Endodermal cell (in vitro differentiated cells): Measurements from ENCODE around the gene EML5. TPM values are rescaled to one million over a fixed set of nuclear protein-coding genes. Genes with fewer than 3 reads are reported as not detected.

ENCODE experiments used
- DNase-seq: peaks from one replicate; pipeline ENCODE4 v3.0.0-alpha.2; 2017
- H3K27ac ChIP-seq: 2 replicates; pipeline ENCODE4 v1.5.1; 2013; ENCODE audit warnings: mild to moderate bottlenecking, low read depth, low read length, moderate library complexity
- H3K27me3 ChIP-seq: 2 replicates; pipeline ENCODE4 v1.6.1; 2013; ENCODE audit warnings: mild to moderate bottlenecking, low read length, moderate library complexity; ENCODE audit not compliant: insufficient read depth, control insufficient read depth, poor library complexity, severe bottlenecking
- H3K36me3 ChIP-seq: 2 replicates; pipeline ENCODE4 v1.7.0; 2013; ENCODE audit warnings: mild to moderate bottlenecking, low read length, moderate library complexity; ENCODE audit not compliant: control insufficient read depth, insufficient read depth
- H3K4me1 ChIP-seq: one replicate; pipeline ENCODE4 v1.7.0; 2013; ENCODE audit warnings: low read length; ENCODE audit not compliant: control insufficient read depth, insufficient read depth
- H3K4me3 ChIP-seq: 2 replicates; pipeline ENCODE4 v1.5.1; 2013; ENCODE audit warnings: mild to moderate bottlenecking, low read length, moderate library complexity
- H3K9ac ChIP-seq: 2 replicates; pipeline ENCODE4 v1.6.1; 2013; ENCODE audit warnings: mild to moderate bottlenecking, low read length, moderate library complexity; ENCODE audit not compliant: poor library complexity, severe bottlenecking; ENCODE audit errors: extremely low read depth
- H3K9me3 ChIP-seq: 2 replicates; pipeline ENCODE4 v1.6.1; 2013; ENCODE audit warnings: mild to moderate bottlenecking, low read length, moderate library complexity; ENCODE audit not compliant: control insufficient read depth
- H3K27ac Mint-ChIP-seq: 2 replicates; pipeline ENCODE4 v1.8.0; 2020; ENCODE audit warnings: mixed read lengths
- H3K27me3 Mint-ChIP-seq: 2 replicates; pipeline ENCODE4 v1.8.0; 2021; ENCODE audit warnings: mild to moderate bottlenecking, mixed read lengths; ENCODE audit not compliant: insufficient read depth
- H3K36me3 Mint-ChIP-seq: 2 replicates; pipeline ENCODE4 v1.8.0; 2020; ENCODE audit warnings: low read depth, mixed read lengths
- H3K4me1 Mint-ChIP-seq: 2 replicates; pipeline ENCODE4 v1.8.0; 2020; ENCODE audit warnings: mixed read lengths
- H3K4me3 Mint-ChIP-seq: 2 replicates; pipeline ENCODE4 v1.8.0; 2020; ENCODE audit warnings: mild to moderate bottlenecking, moderate library complexity, mixed read lengths
- H3K9me3 Mint-ChIP-seq: 2 replicates; pipeline ENCODE4 v1.8.0; 2020; ENCODE audit warnings: mild to moderate bottlenecking, mixed read lengths
- WGBS, 2 experiments: methylation state at CpG; one replicate each; pipeline versions ENCODE4 v1.1.5 to v1.1.7; 2013; ENCODE audit warnings: missing lambda C conversion rate in 2 of 2, mixed read lengths in 1 of 2; ENCODE audit not compliant: insufficient coverage in 1 of 2, insufficient read length in 1 of 2; 5-methylcytosine and 5-hydroxymethylcytosine counted together
- total RNA-seq, 2 donors: library from RNA; stranded (reverse); fragmentation: NEBNext Ultra II Directional in 1 of 2; extraction: Animal tissue kit (Norgen Biotek cat#: 25700) in 1 of 2; gene quantifications; 2 replicates in 1 of 2; 3 replicates in 1 of 2; pipeline ENCODE4 v1.2.1, GENCODE V29; 2021
- TF ChIP-seq, protein P1 (sequence below): fragments of 200-600 bp; sonication (generic); conservative IDR thresholded peaks from 2 replicates; pipeline ENCODE4 v1.5.0; 2021; ENCODE audit warnings: antibody characterized with exemption, mild to moderate bottlenecking

The EML5 gene
- total RNA-seq, 2 donors from 2014 or later = 1.7 to 2.3 TPM

DNA sequence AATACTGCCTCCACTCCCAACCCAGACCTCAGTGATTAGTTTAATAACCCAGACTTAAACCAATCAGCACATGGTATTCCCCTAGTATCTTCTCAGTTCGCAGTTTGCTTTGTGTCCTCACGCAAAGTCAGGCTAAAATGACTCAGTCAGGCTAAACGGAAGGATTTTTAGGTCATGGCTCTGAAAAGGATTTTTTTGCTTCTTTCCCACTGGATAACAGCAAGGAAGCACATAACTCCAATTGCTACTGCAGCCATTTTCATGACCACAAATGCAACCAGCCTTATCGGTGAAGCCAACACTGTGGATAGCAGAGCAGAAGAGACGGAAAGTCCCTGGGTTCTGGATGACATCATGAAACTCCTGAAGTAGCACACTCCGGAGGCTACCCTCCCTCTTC lies 162.2 kb downstream of the EML5 start:
- no peak overlapping the region for H3K9ac ChIP-seq
- 89 to 100% methylated on average over 5 to 6 of the region's 6 CpGs for WGBS, 2 experiments
- H3K9me3 Mint-ChIP-seq = no peaks in the 10 kb centered on the region
- no peaks in the 10 kb centered on the region for H3K27me3 ChIP-seq
- no peaks in the 10 kb centered on the region for H3K4me1 ChIP-seq
- TF ChIP-seq, protein P1, sequence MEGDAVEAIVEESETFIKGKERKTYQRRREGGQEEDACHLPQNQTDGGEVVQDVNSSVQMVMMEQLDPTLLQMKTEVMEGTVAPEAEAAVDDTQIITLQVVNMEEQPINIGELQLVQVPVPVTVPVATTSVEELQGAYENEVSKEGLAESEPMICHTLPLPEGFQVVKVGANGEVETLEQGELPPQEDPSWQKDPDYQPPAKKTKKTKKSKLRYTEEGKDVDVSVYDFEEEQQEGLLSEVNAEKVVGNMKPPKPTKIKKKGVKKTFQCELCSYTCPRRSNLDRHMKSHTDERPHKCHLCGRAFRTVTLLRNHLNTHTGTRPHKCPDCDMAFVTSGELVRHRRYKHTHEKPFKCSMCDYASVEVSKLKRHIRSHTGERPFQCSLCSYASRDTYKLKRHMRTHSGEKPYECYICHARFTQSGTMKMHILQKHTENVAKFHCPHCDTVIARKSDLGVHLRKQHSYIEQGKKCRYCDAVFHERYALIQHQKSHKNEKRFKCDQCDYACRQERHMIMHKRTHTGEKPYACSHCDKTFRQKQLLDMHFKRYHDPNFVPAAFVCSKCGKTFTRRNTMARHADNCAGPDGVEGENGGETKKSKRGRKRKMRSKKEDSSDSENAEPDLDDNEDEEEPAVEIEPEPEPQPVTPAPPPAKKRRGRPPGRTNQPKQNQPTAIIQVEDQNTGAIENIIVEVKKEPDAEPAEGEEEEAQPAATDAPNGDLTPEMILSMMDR = no peak
- no peaks in the 10 kb centered on the region for H3K36me3 ChIP-seq
- no peak for DNase-seq
- H3K36me3 Mint-ChIP-seq = no peaks in the 10 kb centered on the region
- no peaks in the 10 kb centered on the region for H3K4me1 Mint-ChIP-seq
- no peak overlapping the region for H3K27ac Mint-ChIP-seq
- H3K27me3 Mint-ChIP-seq = no peaks in the 10 kb centered on the region
- H3K4me3 Mint-ChIP-seq = no peak overlapping the region
- no peak overlapping the region for H3K4me3 ChIP-seq
- no peak overlapping the region for H3K27ac ChIP-seq
- no peaks in the 10 kb centered on the region for H3K9me3 ChIP-seq

DNA sequence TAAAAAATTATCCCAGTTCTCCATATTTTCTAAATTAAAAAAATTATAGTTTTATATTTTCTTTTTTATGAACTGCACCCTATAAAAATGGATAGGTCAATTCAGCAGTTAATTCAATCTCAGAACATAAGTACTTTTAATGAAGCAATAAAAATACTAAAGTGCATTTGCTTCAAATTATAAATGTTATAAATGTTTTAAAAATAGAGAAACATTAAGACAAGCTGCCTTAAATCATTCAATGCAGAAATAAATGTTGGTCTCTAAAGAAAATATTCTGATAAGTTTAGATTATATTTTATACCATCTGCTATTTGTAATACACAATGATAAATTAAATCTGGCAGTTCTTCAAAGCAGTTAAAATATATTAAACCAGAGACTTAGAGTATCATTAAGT lies 164.3 kb downstream of the EML5 start:
- H3K4me1 Mint-ChIP-seq = no peaks in the 10 kb centered on the region
- H3K27ac Mint-ChIP-seq = no peak overlapping the region
- TF ChIP-seq, protein P1 = no peak
- Histone ChIP-seq H3K27ac (no peak overlapping the region), H3K36me3 (no peaks in the 10 kb centered on the region), H3K9me3 (no peaks in the 10 kb centered on the region), H3K4me3 (no peak overlapping the region), H3K9ac (no peak overlapping the region), H3K4me1 (no peaks in the 10 kb centered on the region), H3K27me3 (no peaks in the 10 kb centered on the region)
- H3K36me3 Mint-ChIP-seq = no peaks in the 10 kb centered on the region
- DNase-seq = no peak
- no peaks in the 10 kb centered on the region for H3K27me3 Mint-ChIP-seq
- no peaks in the 10 kb centered on the region for H3K9me3 Mint-ChIP-seq
- H3K4me3 Mint-ChIP-seq = no peak overlapping the region

DNA sequence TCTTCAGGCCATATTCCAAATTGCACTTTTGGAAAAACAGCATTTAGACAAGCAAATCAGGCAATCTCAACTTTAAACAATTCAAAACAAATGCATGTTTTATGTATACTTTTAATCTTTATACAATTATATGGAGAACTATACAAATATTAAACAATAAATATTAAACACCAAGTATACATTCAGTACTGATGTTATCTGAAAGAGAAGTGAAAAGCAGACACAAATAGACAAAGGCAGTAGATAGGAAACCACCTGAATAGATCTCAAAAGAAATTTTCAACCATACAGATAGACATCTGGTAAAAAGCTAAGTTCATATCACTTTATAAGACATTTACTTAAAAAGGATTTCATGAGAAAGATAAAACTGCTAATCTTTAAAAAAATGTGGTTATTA lies 164.7 kb downstream of the EML5 start:
- H3K4me3 ChIP-seq = no peak overlapping the region
- H3K4me1 ChIP-seq = no peaks in the 10 kb centered on the region
- no peak overlapping the region for H3K27ac ChIP-seq
- TF ChIP-seq, protein P1 = no peak
- DNase-seq = no peak
- no peaks in the 10 kb centered on the region for H3K27me3 Mint-ChIP-seq
- no peaks in the 10 kb centered on the region for H3K9me3 ChIP-seq
- no peaks in the 10 kb centered on the region for H3K36me3 ChIP-seq
- H3K36me3 Mint-ChIP-seq = no peaks in the 10 kb centered on the region
- no peak overlapping the region for H3K4me3 Mint-ChIP-seq
- no peaks in the 10 kb centered on the region for H3K9me3 Mint-ChIP-seq
- H3K27me3 ChIP-seq = no peaks in the 10 kb centered on the region
- H3K27ac Mint-ChIP-seq = no peak overlapping the region
- no peak overlapping the region for H3K9ac ChIP-seq
- H3K4me1 Mint-ChIP-seq = no peaks in the 10 kb centered on the region
